Spleen (tissue), 11 donors: ENCODE results near the gene SSTR3. TPM values are rescaled to one million over a fixed set of nuclear protein-coding genes. Genes with fewer than 3 reads are reported as not detected.

Experiments
- DNase-seq: peaks from one replicate; pipeline ENCODE4 v3.0.0-alpha.2; 2020
- H3K27ac ChIP-seq, 8 donors: fragments of 200-600 bp; sonication (generic) in 7 of 8; 1 replicate in 4 of 8; 2 replicates in 4 of 8; pipeline versions ENCODE4 v1.5.0 to v1.8.0; 2016 to 2021; ENCODE audit warnings: inconsistent platforms in 4 of 8, mild to moderate bottlenecking in 4 of 8, moderate library complexity in 1 of 8
- H3K27me3 ChIP-seq, 7 donors: fragments of 200-600 bp; sonication (generic) in 6 of 7; replicated peaks in 1 of 7; 1 replicate in 4 of 7; 2 replicates in 3 of 7; pipeline versions ENCODE4 v1.5.0 to v1.8.0; 2016 to 2021; ENCODE audit warnings: inconsistent platforms in 3 of 7, mild to moderate bottlenecking in 1 of 7
- H3K36me3 ChIP-seq, 6 donors: fragments of 200-600 bp; sonication (generic) in 5 of 6; 1 replicate in 4 of 6; 2 replicates in 2 of 6; pipeline versions ENCODE4 v1.5.0 to v1.8.0; 2016 to 2021; ENCODE audit warnings: inconsistent platforms in 2 of 6
- H3K4me1 ChIP-seq, 6 donors: fragments of 200-600 bp; sonication (generic) in 5 of 6; 1 replicate in 3 of 6; 2 replicates in 3 of 6; pipeline versions ENCODE4 v1.5.0 to v1.8.0; 2016 to 2021; ENCODE audit warnings: inconsistent platforms in 3 of 6
- H3K4me3 ChIP-seq, 8 donors: fragments of 200-600 bp; sonication (generic) in 7 of 8; 1 replicate in 4 of 8; 2 replicates in 4 of 8; pipeline versions ENCODE4 v1.5.0 to v1.8.0; 2016 to 2021; ENCODE audit warnings: inconsistent platforms in 4 of 8, mild to moderate bottlenecking in 4 of 8, moderate library complexity in 2 of 8
- H3K9me3 ChIP-seq, 8 donors: fragments of 200-600 bp; sonication (generic) in 7 of 8; 1 replicate in 4 of 8; 2 replicates in 4 of 8; pipeline versions ENCODE4 v1.5.0 to v1.8.0; 2016 to 2021; ENCODE audit warnings: inconsistent platforms in 4 of 8
- POLR2A ChIP-seq, 3 donors: fragments of 450-650 bp; IDR thresholded peaks; one replicate each; pipeline ENCODE4 v1.5.1; 2017; ENCODE audit warnings: antibody characterized with exemption in 3 of 3, mild to moderate bottlenecking in 1 of 3
- POLR2AphosphoS5 ChIP-seq, 3 donors: sonication (generic); formaldehyde crosslinking; IDR thresholded peaks; one replicate each; pipeline ENCODE4 v1.5.1; 2017; ENCODE audit warnings: antibody characterized with exemption in 3 of 3
- WGBS, 5 donors: extraction: QIAGEN DNeasy Blood & Tissue Kit in 3 of 5; methylation state at CpG; one replicate each; pipeline versions ENCODE4 v1.1.5 to v1.1.7; 2013 to 2018; 5-methylcytosine and 5-hydroxymethylcytosine counted together
- intact Hi-C: fragments of 100-400 bp; cut with DNase I; formaldehyde crosslinking; loops from one replicate; pipeline ENCODE4 v1.15.0; 2023; ENCODE audit warnings: low total_unique reads
- polyA plus RNA-seq, 3 donors: library from polyadenylated mRNA; stranded (reverse); fragments of 200-250 nt; gene quantifications; one replicate each; pipeline ENCODE4 v1.2.1, GENCODE V29; 2013
- total RNA-seq, 7 donors: library from RNA; depleted of rRNA in 3 of 7; stranded (reverse); fragments of >200 nt in 3 of 7; fragmentation: NEBNext Ultra II Directional in 4 of 7; extraction: Animal tissue kit (Norgen Biotek cat#: 25700) in 4 of 7; gene quantifications; one replicate each; pipeline versions ENCODE4 v1.1.0 to v1.2.1, GENCODE V29; 2016 to 2021
- TF ChIP-seq, protein P1 (sequence below), 11 experiments: fragments of 200-600 bp in 7 of 11; fragments of 450-650 bp in 4 of 11; sonication (generic) in 4 of 11; IDR thresholded peaks in 8 of 11; conservative IDR thresholded peaks in 3 of 11; 1 replicate in 7 of 11; 2 replicates in 4 of 11; pipeline versions ENCODE4 v1.4.0 to v1.8.0; 2016 to 2021; ENCODE audit warnings: antibody characterized with exemption in 11 of 11, inconsistent platforms in 4 of 11, mild to moderate bottlenecking in 1 of 11
- donor health status: healthy with polysubstance abuse.
- donor health status: DM: no; HTN: no; CAD: no; lungs with moderate emphysema.
- donor health status: DM: no; HTN: no; CAD: no.
- donor health status: Bipolar disorder and iron deficiency.
- donor health status: healthy.
- donor health status: DM: no; HTN: no; CAD: no.
- donor health status: DM: yes; HTN: yes; CAD: no.

The SSTR3 gene
- total and polyA plus RNA-seq, 10 donors = 0.56 to 2.0 (median 1.1) TPM

DNA sequence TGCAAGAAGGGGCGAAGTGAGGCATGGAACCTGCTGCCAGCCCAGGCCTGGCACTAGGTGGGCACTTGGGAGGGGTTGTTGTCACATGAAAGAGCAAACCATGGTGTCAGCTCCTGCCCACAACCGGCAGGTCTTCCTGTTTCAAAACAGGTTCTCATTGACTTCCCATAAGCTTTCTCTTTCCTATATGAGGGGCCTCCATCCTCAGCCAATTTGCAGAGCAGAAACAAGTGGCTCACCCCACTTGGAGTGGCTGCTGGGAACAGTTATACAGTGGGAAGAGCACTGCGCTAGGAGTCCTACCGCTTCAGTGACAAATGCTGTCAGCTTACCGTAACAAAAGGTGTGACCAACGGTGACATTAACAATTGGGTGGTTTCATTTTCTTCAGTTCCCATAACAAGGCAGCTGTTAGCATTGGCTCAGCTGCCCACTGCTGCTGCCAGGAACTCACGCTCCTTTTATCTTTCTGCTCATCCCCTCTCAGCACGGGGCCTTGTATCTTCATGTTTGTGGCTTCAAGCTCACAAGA, 10.2 kb upstream of the SSTR3 start:
- TF ChIP-seq POLR2A (IDR thresholded peaks at IDR 0.05) (no peak), POLR2AphosphoS5 (IDR thresholded peaks at IDR 0.05) (peak; percentile 26 to 67 (median 63))
- TF ChIP-seq, protein P1, sequence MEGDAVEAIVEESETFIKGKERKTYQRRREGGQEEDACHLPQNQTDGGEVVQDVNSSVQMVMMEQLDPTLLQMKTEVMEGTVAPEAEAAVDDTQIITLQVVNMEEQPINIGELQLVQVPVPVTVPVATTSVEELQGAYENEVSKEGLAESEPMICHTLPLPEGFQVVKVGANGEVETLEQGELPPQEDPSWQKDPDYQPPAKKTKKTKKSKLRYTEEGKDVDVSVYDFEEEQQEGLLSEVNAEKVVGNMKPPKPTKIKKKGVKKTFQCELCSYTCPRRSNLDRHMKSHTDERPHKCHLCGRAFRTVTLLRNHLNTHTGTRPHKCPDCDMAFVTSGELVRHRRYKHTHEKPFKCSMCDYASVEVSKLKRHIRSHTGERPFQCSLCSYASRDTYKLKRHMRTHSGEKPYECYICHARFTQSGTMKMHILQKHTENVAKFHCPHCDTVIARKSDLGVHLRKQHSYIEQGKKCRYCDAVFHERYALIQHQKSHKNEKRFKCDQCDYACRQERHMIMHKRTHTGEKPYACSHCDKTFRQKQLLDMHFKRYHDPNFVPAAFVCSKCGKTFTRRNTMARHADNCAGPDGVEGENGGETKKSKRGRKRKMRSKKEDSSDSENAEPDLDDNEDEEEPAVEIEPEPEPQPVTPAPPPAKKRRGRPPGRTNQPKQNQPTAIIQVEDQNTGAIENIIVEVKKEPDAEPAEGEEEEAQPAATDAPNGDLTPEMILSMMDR (IDR thresholded peaks at IDR 0.05 in 8 of 11, conservative IDR thresholded peaks at IDR 0.05 in 3 of 11) = peak in 1 of 11 experiments; percentile 15
- intact Hi-C loops = no loop called here
- peak overlapping the region in 1 of 8 donors; percentile 50 for H3K4me3 ChIP-seq
- peaks cover 34 to 94% (median 86%) of the 10 kb centered on the region in 6 donors for H3K4me1 ChIP-seq
- peaks cover 0 to 35% (median 21%) of the 10 kb centered on the region in 6 donors for H3K36me3 ChIP-seq
- DNase-seq = peak; percentile 91
- no peaks in the 10 kb centered on the region for H3K27me3 ChIP-seq
- no peaks in the 10 kb centered on the region for H3K9me3 ChIP-seq
- peak overlapping the region; percentile 61 to 95 (median 92) for H3K27ac ChIP-seq
- 25 to 34% (median 28%) methylated on average over 8 of the region's 8 CpGs for whole genome bisulfite sequencing, 5 donors

DNA sequence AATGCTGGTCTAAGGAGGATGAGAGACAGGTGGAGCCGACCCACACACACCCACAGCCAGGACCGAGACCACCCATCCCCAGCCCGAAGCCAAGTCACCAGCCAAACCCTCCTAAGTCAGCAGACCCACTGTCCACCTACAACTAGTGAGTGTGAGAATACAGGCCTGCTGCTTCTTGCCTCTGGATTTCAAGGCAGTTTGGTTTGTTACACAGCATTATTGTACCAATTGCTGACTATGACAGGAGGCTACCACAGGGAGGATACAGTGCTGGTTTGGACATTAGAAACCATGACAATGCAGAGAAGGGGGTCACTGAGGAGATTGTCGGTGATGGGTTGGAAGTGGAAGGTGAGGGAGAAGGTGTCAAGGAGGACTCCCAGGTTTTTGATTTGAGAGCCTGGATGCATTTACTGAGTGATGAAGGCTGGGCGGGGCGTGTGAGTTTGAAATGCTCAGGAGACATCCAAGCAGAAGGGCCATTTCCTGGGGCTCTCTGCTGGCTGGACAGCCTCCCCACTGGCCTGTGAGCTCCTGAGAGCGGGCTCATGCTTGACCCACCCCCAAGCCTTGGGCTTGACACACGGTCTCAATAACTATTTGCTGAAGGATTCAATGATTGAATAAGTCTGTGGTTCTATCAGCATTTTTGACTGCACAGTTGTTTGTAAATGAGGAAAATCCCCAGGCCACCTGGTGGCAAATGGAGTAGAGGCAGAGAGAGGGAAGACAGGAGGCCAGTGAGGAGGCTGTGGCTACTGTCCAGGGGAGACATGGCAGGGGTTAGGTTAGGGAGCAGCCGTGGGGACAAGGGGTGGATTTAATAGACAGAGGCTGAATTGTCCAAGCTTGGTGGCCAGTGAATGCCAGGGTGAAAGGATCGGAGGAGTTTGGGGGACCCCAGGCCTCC, 9.4 kb upstream of the SSTR3 start:
- 91 to 96% (median 93%) methylated on average over 7 to 10 of the region's 10 CpGs for WGBS, 5 donors
- peak; percentile 79 for DNase-seq
- H3K4me1 ChIP-seq = peaks cover 34 to 98% (median 86%) of the 10 kb centered on the region in 6 donors
- H3K9me3 ChIP-seq = no peaks in the 10 kb centered on the region
- no peak for TF ChIP-seq POLR2A (IDR thresholded peaks at IDR 0.05)
- TF ChIP-seq, protein P1 (IDR thresholded peaks at IDR 0.05 in 8 of 11, conservative IDR thresholded peaks at IDR 0.05 in 3 of 11) = peak in 2 of 11 experiments; percentile 8 to 10
- TF ChIP-seq POLR2AphosphoS5 (IDR thresholded peaks at IDR 0.05) = no peak
- peaks cover 0 to 33% (median 21%) of the 10 kb centered on the region in 6 donors for H3K36me3 ChIP-seq
- intact Hi-C loops = no loop called here
- H3K4me3 ChIP-seq = peak overlapping the region in 1 of 8 donors; percentile 50
- H3K27me3 ChIP-seq = no peaks in the 10 kb centered on the region
- peak overlapping the region; percentile 61 to 95 (median 92) for H3K27ac ChIP-seq

DNA sequence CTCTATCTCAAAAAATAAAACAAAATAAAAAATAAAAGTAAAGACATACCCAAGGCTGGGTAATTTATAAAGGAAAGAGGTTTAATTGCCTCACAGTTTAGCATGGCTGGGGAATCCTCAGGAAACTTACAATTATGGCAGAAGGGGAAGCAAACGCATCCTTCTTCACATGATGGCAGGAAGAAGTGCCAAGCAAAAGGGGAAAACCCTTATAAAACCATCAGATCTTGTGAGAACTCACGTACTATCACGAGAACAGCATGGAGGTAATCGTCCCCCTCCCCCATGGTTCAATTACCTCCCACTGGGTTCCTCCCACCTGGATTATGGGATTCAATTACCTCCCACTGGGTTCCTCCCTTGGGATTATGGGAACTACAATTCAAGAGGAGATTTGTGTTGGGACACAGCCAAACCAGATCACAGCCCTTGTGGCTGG, 8.3 kb upstream of the SSTR3 start:
- WGBS, 5 donors = 10 to 22% (median 12%) methylated on average over 4 of the region's 4 CpGs
- Histone ChIP-seq H3K4me3 (peak overlapping the region in 1 of 8 donors; percentile 18), H3K36me3 (peaks cover 0 to 22% (median 10%) of the 10 kb centered on the region in 6 donors), H3K27ac (peak overlapping the region; percentile 17 to 95 (median 92)), H3K27me3 (no peaks in the 10 kb centered on the region), H3K4me1 (peaks cover 34 to 87% (median 80%) of the 10 kb centered on the region in 6 donors), H3K9me3 (no peaks in the 10 kb centered on the region)
- intact Hi-C loops = no loop called here
- DNase-seq = no peak
- TF ChIP-seq POLR2AphosphoS5 (IDR thresholded peaks at IDR 0.05) (peak in 1 of 3 donors; percentile 39), POLR2A (IDR thresholded peaks at IDR 0.05) (no peak)
- TF ChIP-seq, protein P1 (IDR thresholded peaks at IDR 0.05 in 8 of 11, conservative IDR thresholded peaks at IDR 0.05 in 3 of 11) = no peak
